H9 (cell line): Measurements from ENCODE around the gene ORAI1. TPM values are rescaled to one million over a fixed set of nuclear protein-coding genes. Genes with fewer than 3 reads are reported as not detected.

ENCODE experiments used
- DNase-seq: peaks from one replicate; pipeline ENCODE4 v3.0.0-alpha.2; 2017
- H2AFZ ChIP-seq: one replicate; pipeline ENCODE4 v1.6.1; 2013; ENCODE audit warnings: mild to moderate bottlenecking, low read length, control low read depth, moderate library complexity
- H2AK5ac ChIP-seq: 2 replicates; pipeline ENCODE4 v1.6.1; 2013; ENCODE audit warnings: low read length, control low read depth, mixed read lengths; ENCODE audit not compliant: insufficient read length
- H2BK120ac ChIP-seq: one replicate; pipeline ENCODE4 v1.6.1; 2013; ENCODE audit warnings: low read depth, mild to moderate bottlenecking, low read length, control low read depth, inconsistent platforms; ENCODE audit not compliant: poor library complexity, severe bottlenecking
- H2BK12ac ChIP-seq: 2 replicates; pipeline ENCODE4 v1.6.1; 2013; ENCODE audit warnings: low read length, control low read depth, mixed read lengths, low read depth; ENCODE audit not compliant: insufficient read length
- H2BK15ac ChIP-seq: 2 replicates; pipeline ENCODE4 v1.6.1; 2013; ENCODE audit warnings: low read depth, low read length, control low read depth
- H2BK20ac ChIP-seq: one replicate; pipeline ENCODE4 v1.6.1; 2013; ENCODE audit warnings: low read depth, mild to moderate bottlenecking, low read length, control low read depth, inconsistent platforms; ENCODE audit not compliant: poor library complexity, severe bottlenecking
- H2BK5ac ChIP-seq: 2 replicates; pipeline ENCODE4 v1.6.1; 2013; ENCODE audit warnings: low read length, control low read depth, mixed read lengths; ENCODE audit not compliant: insufficient read length
- H3K14ac ChIP-seq: 2 replicates; pipeline ENCODE4 v1.6.1; 2013; ENCODE audit warnings: low read length, control low read depth; ENCODE audit not compliant: insufficient read depth
- H3K18ac ChIP-seq: 2 replicates; pipeline ENCODE4 v1.6.1; 2013; ENCODE audit warnings: low read depth, mild to moderate bottlenecking, mixed read lengths, low read length, control low read depth; ENCODE audit not compliant: insufficient read length
- H3K23ac ChIP-seq: 2 replicates; pipeline ENCODE4 v1.6.1; 2013; ENCODE audit warnings: low read length, control low read depth, mixed read lengths, low read depth; ENCODE audit not compliant: insufficient read length
- H3K23me2 ChIP-seq: 2 replicates; pipeline ENCODE4 v1.6.1; 2013; ENCODE audit warnings: low read depth, mild to moderate bottlenecking, mixed read lengths, low read length, control low read depth; ENCODE audit not compliant: insufficient read length, poor library complexity, severe bottlenecking
- H3K27ac ChIP-seq: 2 replicates; pipeline ENCODE4 v1.5.1; 2013; ENCODE audit warnings: low read length, control low read depth, mixed read lengths, low read depth; ENCODE audit not compliant: insufficient read length
- H3K27me3 ChIP-seq: 2 replicates; pipeline ENCODE4 v1.6.1; 2013; ENCODE audit warnings: low read length, control low read depth, inconsistent platforms; ENCODE audit not compliant: insufficient read depth
- H3K4ac ChIP-seq: 2 replicates; pipeline ENCODE4 v1.6.1; 2013; ENCODE audit warnings: low read depth, mild to moderate bottlenecking, control low read depth, inconsistent platforms, low read length, moderate library complexity
- H3K4me1 ChIP-seq: 2 replicates; pipeline ENCODE4 v1.6.1; 2013; ENCODE audit warnings: low read length, control low read depth, inconsistent platforms; ENCODE audit not compliant: insufficient read depth
- H3K4me2 ChIP-seq: 2 replicates; pipeline ENCODE4 v1.6.1; 2013; ENCODE audit warnings: low read length, control low read depth, mixed read lengths; ENCODE audit not compliant: insufficient read length, insufficient read depth
- H3K56ac ChIP-seq: 2 replicates; pipeline ENCODE4 v1.6.1; 2013; ENCODE audit warnings: low read depth, mild to moderate bottlenecking, mixed read lengths, low read length, control low read depth; ENCODE audit not compliant: insufficient read length
- H3K79me1 ChIP-seq: 2 replicates; pipeline ENCODE4 v1.6.1; 2013; ENCODE audit warnings: low read depth, mild to moderate bottlenecking, moderate library complexity, low read length, control low read depth, inconsistent platforms; ENCODE audit not compliant: insufficient read depth, poor library complexity, severe bottlenecking
- H3K79me2 ChIP-seq: 2 replicates; pipeline ENCODE4 v1.6.1; 2013; ENCODE audit warnings: low read length, control low read depth, inconsistent platforms; ENCODE audit not compliant: insufficient read depth
- H3K9ac ChIP-seq: 2 replicates; pipeline ENCODE4 v1.6.1; 2013; ENCODE audit warnings: low read length, control low read depth, mixed read lengths; ENCODE audit not compliant: insufficient read length; ENCODE audit errors: extremely low read depth
- H3K9me3 ChIP-seq: one replicate; pipeline ENCODE4 v1.6.1; 2013; ENCODE audit warnings: low read depth, low read length, inconsistent platforms; ENCODE audit not compliant: control insufficient read depth
- H3T11ph ChIP-seq: one replicate; pipeline ENCODE4 v1.6.1; 2013; ENCODE audit warnings: mild to moderate bottlenecking, low read length, control low read depth, inconsistent platforms
- H4K20me1 ChIP-seq: one replicate; pipeline ENCODE4 v1.6.1; 2013; ENCODE audit not compliant: control insufficient read depth, insufficient read length, insufficient read depth
- H4K5ac ChIP-seq: 2 replicates; pipeline ENCODE4 v1.6.1; 2013; ENCODE audit warnings: low read depth, mild to moderate bottlenecking, mixed read lengths, low read length, control low read depth; ENCODE audit not compliant: insufficient read length
- H4K8ac ChIP-seq: replicated peaks from 2 replicates; pipeline ENCODE4 v1.6.1; 2013; ENCODE audit warnings: low read length, control low read depth, mixed read lengths, low read depth; ENCODE audit not compliant: insufficient read length
- H4K91ac ChIP-seq: 2 replicates; pipeline ENCODE4 v1.6.1; 2013; ENCODE audit warnings: low read depth, mild to moderate bottlenecking, moderate library complexity, mixed read lengths, low read length, control low read depth; ENCODE audit not compliant: insufficient read length
- H3K27ac Mint-ChIP-seq, 3 experiments: 2 replicates in 2 of 3; 3 replicates in 1 of 3; pipeline ENCODE4 v1.8.0; 2020 to 2021; ENCODE audit warnings: mixed read lengths in 3 of 3, mild to moderate bottlenecking in 1 of 3, moderate library complexity in 1 of 3
- H3K27me3 Mint-ChIP-seq: 2 replicates; pipeline ENCODE4 v1.8.0; 2021; ENCODE audit warnings: low read depth, mild to moderate bottlenecking, moderate library complexity, mixed read lengths
- H3K36me3 Mint-ChIP-seq, 3 experiments: 2 replicates in 2 of 3; 3 replicates in 1 of 3; pipeline ENCODE4 v1.8.0; 2020 to 2021; ENCODE audit warnings: low read depth in 3 of 3, mixed read lengths in 3 of 3; ENCODE audit not compliant: insufficient read depth in 1 of 3
- H3K4me1 Mint-ChIP-seq, 2 experiments: 2 replicates each; pipeline ENCODE4 v1.8.0; 2020; ENCODE audit warnings: mixed read lengths in 2 of 2
- H3K4me3 Mint-ChIP-seq, 2 experiments: 2 replicates in 1 of 2; 3 replicates in 1 of 2; pipeline ENCODE4 v1.8.0; 2020 to 2021; ENCODE audit warnings: mild to moderate bottlenecking in 2 of 2, mixed read lengths in 2 of 2, moderate library complexity in 1 of 2
- H3K9me3 Mint-ChIP-seq, 2 experiments: 2 replicates in 1 of 2; 3 replicates in 1 of 2; pipeline ENCODE4 v1.8.0; 2020; ENCODE audit warnings: mild to moderate bottlenecking in 2 of 2, mixed read lengths in 2 of 2, moderate library complexity in 1 of 2
- CTCF ChIP-seq: fragments of 200-600 bp; sonication (generic); conservative IDR thresholded peaks from 3 replicates; pipeline ENCODE4 v1.8.0; 2021; ENCODE audit warnings: antibody characterized with exemption, mild to moderate bottlenecking
- WGBS: extraction: QIAGEN DNeasy Blood & Tissue Kit; methylation state at CpG from one replicate; pipeline ENCODE4 v1.1.7; 2013; ENCODE audit warnings: missing lambda C conversion rate, low lambda C conversion rate, mixed read lengths; ENCODE audit not compliant: insufficient read length; ENCODE audit errors: extremely low coverage; 5-methylcytosine and 5-hydroxymethylcytosine counted together
- total RNA-seq: library from RNA; stranded (reverse); gene quantifications from 2 replicates; pipeline ENCODE4 v1.2.1, GENCODE V29; 2021

The ORAI1 gene
- total RNA-seq, 1 experiment from 2014 or later, result 24.7 TPM

GRCh38 chr12:121579190-121579791 is 47.0 kb upstream of the ORAI1 start:
- peak overlapping the region; percentile 98 for H3K4me2 ChIP-seq
- H3T11ph ChIP-seq, result no peak overlapping the region
- no peaks in the 10 kb centered on the region for H3K79me1 ChIP-seq
- H3K23me2 ChIP-seq, result peaks cover 41% of the 10 kb centered on the region
- TF ChIP-seq CTCF, result no peak
- peaks cover 9% of the 10 kb centered on the region; the same call in 1 of the 2 replicates for H3K79me2 ChIP-seq
- peaks cover 53 to 55% of the 10 kb centered on the region in 2 experiments for H3K4me1 Mint-ChIP-seq
- H3K4ac ChIP-seq, result no peak overlapping the region; the same call in 1 of the 2 replicates
- H3K9me3 ChIP-seq, result no peaks in the 10 kb centered on the region
- H2BK20ac ChIP-seq, result no peak overlapping the region
- H3K27ac ChIP-seq, result peak overlapping the region; percentile 91
- peak overlapping the region; percentile 87 for H3K18ac ChIP-seq
- peak overlapping the region; percentile 81 for H3K14ac ChIP-seq
- no peak overlapping the region for H2BK15ac ChIP-seq
- peak overlapping the region; percentile 79 to 98 for H3K4me3 Mint-ChIP-seq
- H3K56ac ChIP-seq, result no peak overlapping the region
- DNase-seq, result peak; percentile 46
- H3K9ac ChIP-seq, result peak overlapping the region; percentile 61
- H3K23ac ChIP-seq, result no peak overlapping the region
- no peak overlapping the region for H2AFZ ChIP-seq
- no peak overlapping the region for H2BK120ac ChIP-seq
- no peaks in the 10 kb centered on the region for H4K20me1 ChIP-seq
- H2AK5ac ChIP-seq, result no peak overlapping the region
- H4K8ac ChIP-seq, result no peak overlapping the region
- no peaks in the 10 kb centered on the region for H3K27me3 Mint-ChIP-seq
- H3K9me3 Mint-ChIP-seq, result no peaks in the 10 kb centered on the region
- H3K27me3 ChIP-seq, result no peaks in the 10 kb centered on the region
- WGBS, result no CpG with 5 or more reads among the region's 53 CpGs
- peaks cover 15 to 22% (median 18%) of the 10 kb centered on the region in 3 experiments for H3K36me3 Mint-ChIP-seq
- peaks cover 9% of the 10 kb centered on the region for H3K4me1 ChIP-seq
- no peak overlapping the region for H4K91ac ChIP-seq
- H2BK5ac ChIP-seq, result peak overlapping the region; percentile 27
- peak overlapping the region; percentile 98 to 100 (median 100); a peak in 6 of 7 replicates for H3K27ac Mint-ChIP-seq
- no peak overlapping the region for H4K5ac ChIP-seq
- no peak overlapping the region for H2BK12ac ChIP-seq
